Transverse colon (tissue), 4 donors: ENCODE results near the gene OSCAR. TPM values are rescaled to one million over a fixed set of nuclear protein-coding genes. Genes with fewer than 3 reads are reported as not detected.
A peak's percentile ranks its signal among the peaks of the same experiment; 100 is the strongest.

Experiments
- DNase-seq: peaks from one replicate; pipeline ENCODE4 v3.0.0-alpha.2; 2019
- H3K27ac ChIP-seq, 4 donors: fragments of 200-600 bp; sonication (generic); 2 replicates each; pipeline ENCODE4 v1.5.1; 2016 to 2018; ENCODE audit warnings: inconsistent platforms in 4 of 4
- H3K27me3 ChIP-seq: fragments of 200-600 bp; sonication (generic); 2 replicates; pipeline ENCODE4 v1.5.1; 2017; ENCODE audit warnings: inconsistent platforms
- H3K36me3 ChIP-seq, 4 donors: fragments of 200-600 bp; sonication (generic); 2 replicates each; pipeline ENCODE4 v1.5.1; 2017 to 2019; ENCODE audit warnings: inconsistent platforms in 4 of 4
- H3K4me1 ChIP-seq, 4 donors: fragments of 200-600 bp; sonication (generic); 2 replicates each; pipeline ENCODE4 v1.5.1; 2017 to 2020; ENCODE audit warnings: inconsistent platforms in 4 of 4
- H3K4me3 ChIP-seq, 4 donors: fragments of 200-600 bp; sonication (generic); 1 replicate in 1 of 4; 2 replicates in 3 of 4; pipeline versions ENCODE4 v1.5.1 to v1.6.1; 2017 to 2019; ENCODE audit warnings: inconsistent platforms in 4 of 4
- H3K9me3 ChIP-seq, 2 donors: fragments of 200-600 bp; sonication (generic); 2 replicates each; pipeline ENCODE4 v1.5.1; 2017 to 2019; ENCODE audit warnings: inconsistent platforms in 2 of 2
- CTCF ChIP-seq, 5 experiments: fragments of 200-600 bp in 3 of 5; fragments of 450-650 bp in 2 of 5; sonication (generic) in 3 of 5; IDR thresholded peaks; 1 replicate in 2 of 5; 2 replicates in 3 of 5; pipeline ENCODE4 v1.5.1; 2016 to 2017; ENCODE audit warnings: antibody characterized with exemption in 5 of 5, inconsistent platforms in 3 of 5, mild to moderate bottlenecking in 2 of 5, moderate library complexity in 1 of 5
- EP300 ChIP-seq: sonication (generic); formaldehyde crosslinking; IDR thresholded peaks from one replicate; pipeline ENCODE4 v1.6.1; 2017; ENCODE audit warnings: antibody characterized with exemption, low read depth
- POLR2A ChIP-seq: fragments of 450-650 bp; IDR thresholded peaks from one replicate; pipeline ENCODE4 v1.6.1; 2016; ENCODE audit warnings: antibody characterized with exemption, mild to moderate bottlenecking, moderate library complexity
- POLR2AphosphoS5 ChIP-seq, 3 donors: sonication (generic); formaldehyde crosslinking; IDR thresholded peaks; one replicate each; pipeline ENCODE4 v1.6.1; 2016; ENCODE audit warnings: antibody characterized with exemption in 3 of 3
- WGBS, 2 donors: methylation state at CpG; one replicate each; pipeline ENCODE4 v1.1.5; 2018; ENCODE audit warnings: low coverage in 1 of 2; 5-methylcytosine and 5-hydroxymethylcytosine counted together
- in situ Hi-C, 4 donors: fragments of 200-750 bp; cut with MboI; loops; one replicate each; pipeline versions ENCODE4 v1.15.0 to v1.15.1; 2017; ENCODE audit warnings: low sequenced_read_pairs in 3 of 4, low pct_ligation_motif_present in 1 of 4, low pct_unique_long_range_greater_than_20kb in 1 of 4
- intact Hi-C: fragments of 100-400 bp; cut with DNase I; formaldehyde crosslinking; loops from one replicate; pipeline ENCODE4 v1.15.1; 2023; ENCODE audit warnings: low total_unique reads
- total RNA-seq, 4 donors: library from RNA; depleted of rRNA; stranded (reverse); fragments of >200 nt; gene quantifications; one replicate each; pipeline ENCODE4 v1.1.0, GENCODE V29; 2016

Gene OSCAR
- total RNA-seq, 4 donors from 2014 or later: 0.27 to 3.2 (median 0.75) TPM; not detected in 1

GRCh38 chr19:54114340-54115108 lies 13.9 kb upstream of the OSCAR start:
- 26 to 27% methylated on average over 18 to 27 of the region's 28 CpGs for WGBS, 2 donors
- peak overlapping the region; percentile 85 to 95 (median 94) for H3K27ac ChIP-seq
- H3K36me3 ChIP-seq: peaks cover 0 to 12% (median 5%) of the 10 kb centered on the region in 4 donors
- peak; percentile 46 for DNase-seq
- no peaks in the 10 kb centered on the region for H3K9me3 ChIP-seq
- peaks cover 16 to 28% (median 21%) of the 10 kb centered on the region in 4 donors for H3K4me1 ChIP-seq
- no peak for TF ChIP-seq EP300
- TF ChIP-seq POLR2AphosphoS5 (IDR thresholded peaks at IDR 0.05): no peak
- no peak for TF ChIP-seq POLR2A
- no peak for TF ChIP-seq CTCF (IDR thresholded peaks at IDR 0.05)
- H3K4me3 ChIP-seq: peak overlapping the region; percentile 64 to 99 (median 72)
- no peaks in the 10 kb centered on the region for H3K27me3 ChIP-seq
- in situ Hi-C loops (no loop called here), intact Hi-C loops (no loop called here)

- Histone ChIP-seq H3K27me3 (no peaks in the 10 kb centered on the region), H3K9me3 (no peaks in the 10 kb centered on the region), H3K4me3 (no peak overlapping the region), H3K4me1 (peaks cover 4 to 13% (median 9%) of the 10 kb centered on the region in 4 donors), H3K36me3 (peaks cover 0 to 34% (median 11%) of the 10 kb centered on the region in 4 donors), H3K27ac (no peak overlapping the region)
- 81 to 90% methylated on average over 2 to 6 of the region's 6 CpGs for WGBS, 2 donors
- TF ChIP-seq EP300: no peak
- no peak for TF ChIP-seq CTCF (IDR thresholded peaks at IDR 0.05)
- TF ChIP-seq POLR2A: no peak
- TF ChIP-seq POLR2AphosphoS5 (IDR thresholded peaks at IDR 0.05): no peak
- intact Hi-C loops: no loop called here
- in situ Hi-C loops: no loop called here
- DNase-seq: no peak
Observed at GRCh38 chr19:54109651-54110050, 9.0 kb upstream of the OSCAR start.

GRCh38 chr19:54108496-54108895 lies 7.9 kb upstream of the OSCAR start:
- intact Hi-C loops (no loop called here), in situ Hi-C loops (no loop called here)
- no peak overlapping the region for H3K27ac ChIP-seq
- H3K27me3 ChIP-seq: no peaks in the 10 kb centered on the region
- 81% methylated on average over 7 of the region's 7 CpGs; no CpG with 5 or more reads in 1 of the 2 donors for WGBS, 2 donors
- no peaks in the 10 kb centered on the region for H3K9me3 ChIP-seq
- no peak overlapping the region for H3K4me3 ChIP-seq
- TF ChIP-seq POLR2AphosphoS5 (IDR thresholded peaks at IDR 0.05) (no peak), CTCF (IDR thresholded peaks at IDR 0.05) (no peak), EP300 (no peak), POLR2A (no peak)
- DNase-seq: no peak
- peaks cover 0 to 12% (median 6%) of the 10 kb centered on the region in 4 donors for H3K4me1 ChIP-seq
- H3K36me3 ChIP-seq: peaks cover 0 to 34% (median 11%) of the 10 kb centered on the region in 4 donors

- no peak overlapping the region for H3K4me3 ChIP-seq
- no peaks in the 10 kb centered on the region for H3K27me3 ChIP-seq
- H3K27ac ChIP-seq: no peak overlapping the region
- WGBS, 2 donors: 80% methylated on average over 18 of the region's 21 CpGs; no CpG with 5 or more reads in 1 of the 2 donors
- intact Hi-C loops (no loop called here), in situ Hi-C loops (no loop called here)
- H3K4me1 ChIP-seq: peaks cover 0 to 15% (median 8%) of the 10 kb centered on the region in 4 donors
- no peak for TF ChIP-seq POLR2A
- no peak for TF ChIP-seq EP300
- no peak for TF ChIP-seq CTCF (IDR thresholded peaks at IDR 0.05)
- no peak for TF ChIP-seq POLR2AphosphoS5 (IDR thresholded peaks at IDR 0.05)
- H3K9me3 ChIP-seq: no peaks in the 10 kb centered on the region
- no peak for DNase-seq
- H3K36me3 ChIP-seq: peaks cover 0 to 34% (median 11%) of the 10 kb centered on the region in 4 donors
Observed at GRCh38 chr19:54107876-54108490, 7.4 kb upstream of the OSCAR start.
